ENCODE results near the gene WFIKKN2. TPM values are rescaled to one million over a fixed set of nuclear protein-coding genes. Genes with fewer than 3 reads are reported as not detected.

Gene WFIKKN2
- total and polyA plus RNA-seq, 2 of the 13 experiments (the other 11 are each of a cell fraction or from before 2014, with no cell fraction given): not detected

GRCh38 chr17:50889528-50890118 lies 54.2 kb downstream of the WFIKKN2 start (continued):
- TF ChIP-seq ZBTB44 (CRISPR knock-in tag; IDR thresholded peaks at IDR 0.05) (no peak), ZNF557 (CRISPR knock-in tag; IDR thresholded peaks at IDR 0.05) (no peak), RBFOX2 (IDR thresholded peaks at IDR 0.05; ENCODE audit: low read depth, low read length) (no peak), ZNF44 (CRISPR knock-in tag; IDR thresholded peaks at IDR 0.05) (0 out of 2 replicates have a peak, but pooled peaks have one; percentile 75), HMGA1 (CRISPR knock-in tag; conservative IDR thresholded peaks at IDR 0.05) (no peak), ATAD3A (CRISPR knock-in tag; IDR thresholded peaks at IDR 0.05) (no peak), THAP11 (CRISPR knock-in tag; IDR thresholded peaks at IDR 0.05) (no peak), HNRNPL (IDR thresholded peaks at IDR 0.05; ENCODE audit: low read depth, low read length) (no peak), IRF2 (CRISPR knock-in tag; IDR thresholded peaks at IDR 0.05) (peak; percentile 66; the same call in 1 of the 2 replicates), ZNF589 (CRISPR knock-in tag; conservative IDR thresholded peaks at IDR 0.05) (no peak), PCBP2 (optimal IDR thresholded peaks at IDR 0.05; ENCODE audit: low read depth, low read length, poor library complexity, severe bottlenecking) (no peak), ZNF496 (CRISPR knock-in tag; IDR thresholded peaks at IDR 0.05; ENCODE audit: insufficient replicate concordance) (no peak), GLMP (CRISPR knock-in tag; IDR thresholded peaks at IDR 0.05; ENCODE audit: borderline replicate concordance) (no peak), ZNF318 (CRISPR knock-in tag; IDR thresholded peaks at IDR 0.05) (no peak; the same call in 1 of the 2 replicates), GATAD1 (CRISPR knock-in tag; IDR thresholded peaks at IDR 0.05) (no peak), BRD4 (CRISPR knock-in tag; IDR thresholded peaks at IDR 0.05) (peak; percentile 42; the same call in 1 of the 2 replicates), NR3C1 (CRISPR knock-in tag; IDR thresholded peaks at IDR 0.05) (no peak), ZNF253 (CRISPR knock-in tag; IDR thresholded peaks at IDR 0.05; ENCODE audit: borderline replicate concordance) (no peak), IKZF1 (IDR thresholded peaks at IDR 0.05) (no peak), ZNF780A (CRISPR knock-in tag; IDR thresholded peaks at IDR 0.05) (no peak), RFX3 (CRISPR knock-in tag; IDR thresholded peaks at IDR 0.05) (no peak)
